NCI-H69 (cell line): ENCODE results near the gene MPZL2.
"Not testable (repeated sequence)": the region's sequence is repeated elsewhere in the genome, so short reads cannot be mapped to it uniquely, and the experiment has no call there.

Source experiments
- DNase-seq: peaks from one replicate; lab custom pipeline; 2025; lab: John Stamatoyannopoulos, UW

Gene MPZL2

GRCh38 chr11:118263695-118264568 is at the start of gene MPZL2:
Gene MPZL2 (minus strand): TSS chr11:118264297. CDS start chr11:118264153, 144 bp downstream.
- peak; percentile 74 for DNase-seq

- DNase-seq: no peak
These were observed 49.1 kb upstream of the MPZL2 start for GRCh38 chr11:118313242-118313641.

GRCh38 chr11:118312328-118312727 is 48.2 kb upstream of the MPZL2 start:
- DNase-seq: no peak

GRCh38 chr11:118311518-118311917 is 47.4 kb upstream of the MPZL2 start:
- DNase-seq: peak; percentile 15

GRCh38 chr11:118310781-118311485 is 46.8 kb upstream of the MPZL2 start:
- no peak for DNase-seq

- DNase-seq: no peak
These were observed 46.2 kb upstream of the MPZL2 start for GRCh38 chr11:118310271-118310670.

GRCh38 chr11:118308995-118309528 is 45.0 kb upstream of the MPZL2 start:
- DNase-seq: not testable (repeated sequence)

- DNase-seq: no peak
These were observed 42.5 kb upstream of the MPZL2 start for GRCh38 chr11:118306556-118306955.

- peak; percentile 20 for DNase-seq
These were observed 41.6 kb upstream of the MPZL2 start for GRCh38 chr11:118305726-118306125.

GRCh38 chr11:118304568-118305248 is 40.6 kb upstream of the MPZL2 start, which contains the start of gene CD3E:
Gene CD3E (plus strand): TSS chr11:118304730. CDS start chr11:118304953, 223 bp downstream.
- DNase-seq: no peak

- DNase-seq: no peak
These were observed 40.1 kb upstream of the MPZL2 start for GRCh38 chr11:118304227-118304567.

- no peak for DNase-seq
These were observed 37.6 kb upstream of the MPZL2 start for GRCh38 chr11:118301600-118302195.

GRCh38 chr11:118295815-118296454 is 31.8 kb upstream of the MPZL2 start:
- DNase-seq: peak; percentile 44

- DNase-seq: no peak
These were observed 31.1 kb upstream of the MPZL2 start for GRCh38 chr11:118295199-118295598.

- DNase-seq: no peak
These were observed 30.0 kb upstream of the MPZL2 start for GRCh38 chr11:118294053-118294452.

- no peak for DNase-seq
These were observed 27.5 kb upstream of the MPZL2 start for GRCh38 chr11:118291477-118292135.

GRCh38 chr11:118290923-118291322 is 26.8 kb upstream of the MPZL2 start:
- DNase-seq: peak; percentile 30

- no peak for DNase-seq
These were observed 25.3 kb upstream of the MPZL2 start for GRCh38 chr11:118289401-118289800.

- DNase-seq: no peak
These were observed 22.9 kb upstream of the MPZL2 start for GRCh38 chr11:118287006-118287405.

GRCh38 chr11:118286545-118286944 is 22.4 kb upstream of the MPZL2 start:
- no peak for DNase-seq
